NCI-H510A (cell line): Measurements from ENCODE around the gene TCTN1.
"Not testable (repeated sequence)": the region's sequence is repeated elsewhere in the genome, so short reads cannot be mapped to it uniquely, and the experiment has no call there.

Experiments used
- DNase-seq: peaks from one replicate; lab custom pipeline; 2025; lab: John Stamatoyannopoulos, UW

The TCTN1 gene

GRCh38 chr12:110639336-110640141 lies 25.6 kb downstream of the TCTN1 start:
- no peak for DNase-seq

- DNase-seq = no peak
Measured at GRCh38 chr12:110640275-110641025, 26.5 kb downstream of the TCTN1 start.

- no peak for DNase-seq
Measured at GRCh38 chr12:110641521-110641920, 27.6 kb downstream of the TCTN1 start.

- DNase-seq = no peak
Measured at GRCh38 chr12:110647631-110648040, 33.7 kb downstream of the TCTN1 start.

- no peak for DNase-seq
Measured at GRCh38 chr12:110649341-110649847, 35.5 kb downstream of the TCTN1 start.

- not testable (repeated sequence) for DNase-seq
Measured at GRCh38 chr12:110654238-110654637, 40.3 kb downstream of the TCTN1 start.

- DNase-seq = no peak
Measured at GRCh38 chr12:110656071-110656655, 42.2 kb downstream of the TCTN1 start.

- DNase-seq = no peak
Measured at GRCh38 chr12:110657747-110658146, 43.8 kb downstream of the TCTN1 start.

- no peak for DNase-seq
Measured at GRCh38 chr12:110658242-110658641, 44.3 kb downstream of the TCTN1 start.

GRCh38 chr12:110658878-110659277 lies 44.9 kb downstream of the TCTN1 start:
- DNase-seq = no peak

GRCh38 chr12:110661337-110661972 lies 47.5 kb downstream of the TCTN1 start:
- no peak for DNase-seq

GRCh38 chr12:110666892-110667291 lies 53.0 kb downstream of the TCTN1 start:
- DNase-seq = no peak

GRCh38 chr12:110667671-110668070 lies 53.7 kb downstream of the TCTN1 start:
- DNase-seq = no peak

GRCh38 chr12:110668480-110669192 lies 54.7 kb downstream of the TCTN1 start:
- DNase-seq = no peak

GRCh38 chr12:110669193-110669502 lies 55.2 kb downstream of the TCTN1 start:
- DNase-seq = no peak

- DNase-seq = no peak
Measured at GRCh38 chr12:110670161-110670701, 56.3 kb downstream of the TCTN1 start.

- no peak for DNase-seq
Measured at GRCh38 chr12:110676171-110676570, 62.2 kb downstream of the TCTN1 start.

- no peak for DNase-seq
Measured at GRCh38 chr12:110677206-110677911, 63.4 kb downstream of the TCTN1 start.

- no peak for DNase-seq
Measured at GRCh38 chr12:110677982-110678381, 64.1 kb downstream of the TCTN1 start.

GRCh38 chr12:110679201-110679600 lies 65.3 kb downstream of the TCTN1 start:
- DNase-seq = no peak

- no peak for DNase-seq
Measured at GRCh38 chr12:110680032-110680431, 66.1 kb downstream of the TCTN1 start.
